GDM1 (cell line): ENCODE results near the gene ELL.
"Not testable (repeated sequence)": the region's sequence is repeated elsewhere in the genome, so short reads cannot be mapped to it uniquely, and the experiment has no call there.

ENCODE experiments used
- DNase-seq: peaks from one replicate; lab custom pipeline; 2025; lab: John Stamatoyannopoulos, UW

Gene ELL

GRCh38 chr19:18531485-18531884 is 9.6 kb upstream of the ELL start:
- no peak for DNase-seq

DNA sequence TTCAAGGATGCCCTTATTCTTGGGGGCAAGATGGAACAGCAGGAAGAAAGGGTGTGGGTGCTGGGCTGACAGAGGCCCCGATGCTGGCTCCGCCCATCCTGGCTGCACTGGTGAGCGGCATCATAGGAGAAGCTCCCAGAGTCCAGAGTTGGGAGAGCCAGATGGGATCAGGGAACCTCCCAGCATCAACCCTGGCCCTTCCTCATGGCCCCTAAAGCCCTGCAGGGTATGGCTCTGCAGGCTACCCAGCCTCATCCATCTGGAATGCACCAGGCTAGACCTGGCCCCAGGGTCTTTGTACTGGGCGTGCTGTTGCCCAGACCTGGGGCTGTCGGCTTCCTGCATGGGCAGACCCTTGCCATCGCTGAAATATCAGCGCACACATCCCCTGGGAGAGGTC is 7.9 kb upstream of the ELL start:
- no peak for DNase-seq

- no peak for DNase-seq
Measured at GRCh38 chr19:18526316-18526715, 4.4 kb upstream of the ELL start.

GRCh38 chr19:18523841-18524240 is 2.0 kb upstream of the ELL start:
- DNase-seq, result no peak

DNA sequence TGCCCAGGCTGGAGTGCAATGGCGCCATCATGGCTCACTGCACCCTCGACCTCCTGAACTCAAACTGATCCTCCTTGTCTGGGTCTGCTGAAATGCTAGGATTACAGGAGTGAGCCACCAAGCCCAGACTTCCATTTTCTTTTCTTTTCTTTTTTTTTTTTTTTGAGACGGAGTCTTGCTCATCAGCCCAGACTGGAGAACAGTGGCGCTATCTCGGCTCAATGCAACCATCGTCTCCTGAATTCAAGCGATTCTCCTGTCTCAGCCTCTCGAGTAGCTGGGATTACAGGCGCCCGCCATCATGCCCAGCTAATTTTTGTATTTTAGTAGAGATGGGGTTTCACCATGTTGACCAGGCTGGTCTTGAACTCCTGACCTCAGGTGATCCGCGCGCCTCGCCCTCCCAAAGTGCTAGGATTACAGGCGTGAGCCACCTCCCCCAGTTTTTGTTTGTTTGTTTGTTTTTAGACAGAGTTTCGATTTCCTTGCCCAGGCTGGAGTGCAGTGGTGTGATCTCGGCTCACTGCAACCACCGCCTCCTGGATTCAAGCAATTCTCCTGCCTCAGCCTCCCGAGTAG is 1.1 kb upstream of the ELL start:
- not testable (repeated sequence) for DNase-seq

DNA sequence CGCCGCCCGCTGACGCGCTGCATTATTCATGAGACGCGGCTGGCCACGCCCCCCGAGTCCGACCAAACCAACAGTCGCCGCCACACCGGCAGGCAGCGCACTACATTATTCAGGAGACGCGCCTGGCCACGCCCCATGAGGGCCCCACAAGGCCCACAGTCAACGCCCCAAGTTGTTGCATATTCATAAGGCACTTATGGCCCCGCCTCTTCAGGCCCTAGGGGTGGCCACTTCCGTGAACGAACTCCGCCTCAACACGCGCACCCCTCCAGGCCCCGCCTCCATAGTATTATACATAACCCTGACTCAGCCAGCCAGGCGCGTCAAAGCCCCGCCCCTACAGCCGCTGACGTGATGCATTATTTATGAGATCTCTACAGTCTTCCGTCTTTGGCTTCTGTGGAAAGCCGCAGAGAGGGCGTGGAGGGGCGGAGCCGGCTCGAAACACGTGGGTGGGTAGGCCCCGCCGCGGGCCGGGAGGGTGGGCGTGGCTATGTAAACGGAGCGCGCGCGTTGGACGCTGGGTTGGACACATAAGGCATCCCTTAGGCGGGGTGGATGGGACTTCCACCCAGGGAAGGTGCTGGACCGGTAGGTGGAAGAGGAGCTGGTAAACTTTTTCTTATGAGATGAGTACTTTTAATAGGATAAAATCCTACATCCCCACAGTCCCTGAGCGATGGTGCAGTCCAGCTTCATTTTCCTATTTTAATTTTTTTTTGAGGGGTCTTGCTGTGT is 423 bp upstream of the ELL start:
- DNase-seq, result peak; percentile 100

DNA sequence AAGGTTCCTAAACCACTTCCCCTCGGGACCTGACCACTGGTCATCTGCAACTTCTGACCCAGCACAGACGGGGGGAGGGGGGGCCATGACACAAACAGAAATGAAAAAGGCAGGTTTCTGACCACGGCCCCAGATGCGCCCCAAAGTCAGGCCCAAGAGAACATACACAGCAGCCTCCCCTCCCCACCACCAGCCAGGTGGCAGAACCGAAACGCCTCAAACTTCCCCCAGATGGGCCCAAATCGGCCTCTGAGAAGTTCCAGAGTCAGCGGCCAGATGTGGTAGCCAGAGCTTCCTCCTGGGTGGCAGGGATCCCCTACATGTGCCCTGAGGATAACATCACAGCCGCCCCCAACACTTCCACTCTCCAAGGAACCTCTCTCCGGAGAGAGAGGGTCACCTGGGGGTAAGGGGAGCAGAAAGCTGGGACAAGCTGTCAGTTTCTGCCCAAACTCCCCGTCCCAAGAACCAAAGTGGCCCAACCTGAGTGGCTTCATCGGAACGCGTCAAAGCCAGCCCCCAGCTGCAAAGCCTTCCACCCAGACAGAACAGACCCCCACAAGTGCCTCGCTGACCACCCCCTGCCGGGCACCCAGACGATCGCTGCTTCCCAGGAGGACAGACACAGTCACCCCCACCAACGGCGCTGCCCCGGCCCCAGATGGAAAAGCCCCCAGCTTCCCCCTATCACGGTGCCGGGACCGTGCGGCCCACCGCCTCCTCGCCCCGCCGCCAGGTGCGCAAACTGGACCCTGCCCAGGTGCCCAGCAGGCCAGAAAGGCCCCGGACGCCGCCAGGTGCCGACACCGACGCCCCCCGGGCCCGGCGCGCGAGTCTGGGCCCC is 800 bp downstream of the ELL start:
- DNase-seq, result no peak

DNA sequence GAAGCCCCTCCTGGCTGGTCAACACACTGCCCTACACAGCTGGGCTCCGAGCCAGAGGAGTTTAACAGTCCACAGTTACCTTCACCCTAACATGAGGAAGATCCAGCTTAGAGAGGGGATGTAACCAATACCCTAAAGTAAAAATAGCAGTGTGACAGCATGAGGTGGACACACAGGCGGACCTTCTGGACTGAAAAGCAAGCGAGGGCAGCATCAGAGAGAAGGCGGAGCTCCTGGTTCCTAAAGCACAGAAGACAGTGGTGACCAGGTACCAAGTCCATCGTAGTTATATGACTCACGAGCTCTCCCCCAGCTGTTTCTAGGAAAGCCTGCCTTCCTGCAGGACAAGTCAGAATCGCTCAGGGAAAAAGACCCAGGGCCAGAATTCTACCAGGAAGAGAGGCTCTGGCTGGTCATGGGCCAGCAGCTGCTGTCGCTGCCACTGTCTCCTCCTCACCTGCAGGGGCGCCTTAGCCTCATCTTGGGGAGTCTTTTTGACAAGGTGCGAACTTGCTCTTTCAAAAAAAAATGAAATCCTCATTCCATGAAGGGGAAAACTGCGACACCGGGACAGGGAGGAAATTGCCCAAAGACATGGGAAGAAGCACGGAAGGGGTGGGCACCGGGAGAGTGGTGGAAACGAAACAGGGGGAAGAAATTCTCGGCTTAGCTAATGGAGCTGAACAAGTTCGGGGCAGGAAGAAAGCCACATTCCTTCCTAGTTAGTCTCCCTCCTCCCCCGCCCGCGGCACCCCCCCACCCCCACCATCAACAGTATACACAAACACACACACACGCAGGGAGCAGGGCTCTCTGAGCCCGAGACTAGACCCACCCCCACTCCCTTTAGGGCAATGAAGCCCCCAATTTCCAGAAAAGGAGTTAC is 1.7 kb downstream of the ELL start:
- peak; percentile 13 for DNase-seq

DNA sequence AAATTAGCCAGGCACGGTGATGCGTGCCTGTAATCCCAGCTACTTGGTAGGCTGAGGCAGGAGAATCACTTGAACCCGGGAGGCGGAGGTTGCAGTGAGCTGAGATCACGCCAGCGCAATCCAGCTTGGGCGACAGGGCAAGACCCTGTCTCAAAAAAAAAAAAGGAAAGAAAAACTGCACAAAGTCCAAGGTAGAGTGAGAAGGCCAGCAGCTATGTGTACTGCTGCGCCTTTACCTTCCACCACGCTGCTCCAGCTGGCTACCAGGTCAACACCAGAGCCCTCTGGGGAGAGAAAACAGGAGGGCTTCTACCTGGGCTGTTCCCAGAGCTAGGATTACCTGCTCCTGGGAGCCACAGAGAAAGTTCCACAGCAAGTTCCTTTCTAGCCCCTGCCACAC is 3.2 kb downstream of the ELL start:
- DNase-seq, result no peak

DNA sequence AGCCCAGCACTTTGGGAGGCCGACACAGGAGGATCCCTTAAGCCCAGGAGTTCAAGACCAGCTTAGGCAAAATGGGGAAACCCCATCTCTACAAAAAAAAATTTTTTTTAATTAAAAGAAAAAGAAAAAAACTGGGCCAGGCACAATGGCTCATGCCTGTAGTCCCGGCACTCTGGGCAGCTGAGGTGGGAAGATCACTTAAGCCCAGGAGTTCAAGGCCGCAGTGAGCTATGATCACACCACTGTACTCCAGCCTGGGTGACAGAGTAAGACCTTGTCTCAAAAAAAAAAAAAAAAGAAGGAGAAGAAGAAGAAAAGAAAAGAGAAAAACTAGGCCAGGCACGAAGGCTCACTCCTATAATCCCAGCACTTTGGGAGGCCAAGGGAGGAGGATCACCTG is 4.3 kb downstream of the ELL start:
- DNase-seq, result no peak

DNA sequence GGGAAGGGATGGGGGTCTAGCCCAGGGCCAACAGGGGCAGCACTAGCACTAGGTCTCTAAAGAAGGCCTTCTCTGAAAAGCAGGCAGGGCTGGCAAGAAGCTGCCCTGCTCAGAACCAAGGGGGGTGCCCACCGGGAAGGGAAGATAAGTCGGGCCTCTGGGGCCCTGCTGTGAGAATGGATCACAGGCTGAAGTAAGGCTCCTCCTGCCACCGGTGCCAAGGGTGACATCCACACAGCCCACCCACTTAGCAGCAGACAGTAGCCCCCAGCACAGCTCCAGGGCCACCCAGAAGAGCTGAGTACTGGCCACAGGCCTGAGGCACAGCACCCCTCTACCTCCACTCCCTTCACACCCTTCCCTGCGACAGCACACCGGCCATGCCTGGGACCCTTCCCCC is 5.9 kb downstream of the ELL start:
- DNase-seq, result no peak

DNA sequence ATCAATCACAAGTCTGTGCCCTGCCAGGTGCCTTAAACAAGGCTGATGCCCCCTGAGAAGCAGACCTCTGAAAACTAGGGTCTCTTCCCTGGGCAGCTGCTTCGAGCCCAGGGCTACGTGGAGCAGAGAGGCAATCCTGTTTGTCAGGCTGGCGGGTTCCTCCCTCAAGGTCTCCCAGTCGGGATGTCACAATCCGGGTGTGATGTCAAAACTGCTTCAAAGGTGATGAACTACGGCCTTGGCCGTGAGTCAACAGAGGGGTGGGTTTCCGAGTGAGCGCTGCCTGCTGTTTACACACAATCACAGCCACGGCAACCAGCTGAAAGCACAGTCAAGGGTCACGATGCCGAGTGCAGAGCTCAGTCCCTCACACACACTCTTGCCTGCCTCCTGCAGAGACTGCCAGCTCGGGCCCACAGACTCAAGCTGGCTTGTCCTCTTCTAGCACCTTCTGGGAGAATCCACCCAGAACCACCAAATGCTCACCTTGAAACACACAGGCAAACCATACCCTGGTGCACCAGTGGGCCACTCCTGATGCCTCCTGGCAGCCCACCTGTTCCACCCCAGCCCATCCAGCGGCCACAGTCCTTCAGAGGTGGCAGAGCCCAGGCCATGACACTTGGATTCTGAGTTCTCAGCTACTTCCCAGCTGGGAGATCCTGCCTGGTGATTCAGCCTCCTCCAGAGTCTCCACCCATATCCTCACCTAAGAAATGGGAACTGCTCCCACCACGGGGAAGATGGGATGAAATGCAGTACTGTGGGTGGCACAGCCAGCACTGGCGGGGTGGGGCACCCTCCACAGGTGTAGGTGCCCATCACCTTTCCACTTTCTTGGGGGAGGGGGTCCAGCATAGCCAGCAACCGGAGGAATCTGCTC is 6.8 kb downstream of the ELL start:
- no peak for DNase-seq

- DNase-seq, result no peak
Measured at GRCh38 chr19:18513868-18514267, 8.0 kb downstream of the ELL start.

- DNase-seq, result no peak
Measured at GRCh38 chr19:18510216-18510615, 11.7 kb downstream of the ELL start.

- DNase-seq, result no peak
Measured at GRCh38 chr19:18508585-18508984, 13.3 kb downstream of the ELL start.

DNA sequence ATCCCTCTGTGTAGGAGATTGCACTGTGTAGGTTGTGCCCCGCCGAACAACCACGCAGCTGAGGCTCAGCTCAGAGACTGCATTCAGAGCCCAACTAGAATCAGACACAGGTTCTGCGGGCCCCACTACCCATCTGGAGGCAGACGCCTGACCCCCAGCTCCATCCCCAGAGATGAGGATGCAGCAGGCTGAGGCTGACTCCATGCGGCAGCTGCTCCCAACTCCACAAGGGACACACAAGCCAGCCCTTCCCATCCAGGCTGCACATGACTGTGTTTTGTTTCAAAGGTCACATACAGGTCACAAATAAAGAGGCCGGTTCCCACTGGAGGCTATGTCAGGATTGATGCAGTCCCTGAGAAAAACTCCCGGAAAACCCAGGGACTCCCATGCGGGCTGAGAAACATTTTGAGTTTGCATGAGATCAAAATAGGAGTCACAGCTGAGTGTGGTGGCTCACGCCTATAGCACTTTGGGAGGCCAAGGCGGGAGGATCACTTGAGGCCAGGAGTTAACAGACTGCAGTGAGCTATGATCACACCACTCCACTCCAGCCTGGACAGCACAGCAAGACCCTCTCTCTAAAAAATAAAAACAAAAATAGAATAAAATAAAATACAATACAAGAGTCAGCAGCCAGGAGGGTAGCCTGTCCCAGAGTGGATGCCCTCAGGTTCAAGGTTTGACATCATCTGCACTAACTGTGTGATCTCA is 14.0 kb downstream of the ELL start:
- no peak for DNase-seq

GRCh38 chr19:18507021-18507726 is 14.7 kb downstream of the ELL start:
- no peak for DNase-seq

- no peak for DNase-seq
Measured at GRCh38 chr19:18506101-18506930, 15.6 kb downstream of the ELL start.
